ENCODE data around the gene ARL15.

ARL15 gene

GRCh38 chr5:54024466-54024865, 285.9 kb downstream of the ARL15 start:
- no peak overlapping the region for H3K4me3 ChIP-seq (ENCODE audit: low read depth, low read length)
- DNase-seq (ENCODE audit: low read depth) = no peak
- TF ChIP-seq MYC (IDR thresholded peaks at IDR 0.05; ENCODE audit: low read depth, low read length) = no peak
- TF ChIP-seq POLR2A (IDR thresholded peaks at IDR 0.05; ENCODE audit: extremely low read depth, insufficient read length) = no peak
- TF ChIP-seq MAX (IDR thresholded peaks at IDR 0.05; ENCODE audit: low read depth, low read length) = no peak
- TF ChIP-seq CTCF (IDR thresholded peaks at IDR 0.05; ENCODE audit: low read depth, low read length) = no peak

- DNase-seq (ENCODE audit: low read depth) = peak; percentile 7
- TF ChIP-seq MYC (IDR thresholded peaks at IDR 0.05; ENCODE audit: low read depth, low read length) = no peak
- TF ChIP-seq MAX (IDR thresholded peaks at IDR 0.05; ENCODE audit: low read depth, low read length) = no peak
- no peak for TF ChIP-seq POLR2A (IDR thresholded peaks at IDR 0.05; ENCODE audit: extremely low read depth, insufficient read length)
- TF ChIP-seq CTCF (IDR thresholded peaks at IDR 0.05; ENCODE audit: low read depth, low read length) = no peak
- H3K4me3 ChIP-seq (ENCODE audit: low read depth, low read length) = no peak overlapping the region
Observed at GRCh38 chr5:54022223-54022622, 288.1 kb downstream of the ARL15 start.

GRCh38 chr5:54021431-54022164, 288.8 kb downstream of the ARL15 start:
- H3K4me3 ChIP-seq (ENCODE audit: low read depth, low read length) = no peak overlapping the region
- no peak for TF ChIP-seq POLR2A (IDR thresholded peaks at IDR 0.05; ENCODE audit: extremely low read depth, insufficient read length)
- TF ChIP-seq MYC (IDR thresholded peaks at IDR 0.05; ENCODE audit: low read depth, low read length) = no peak
- TF ChIP-seq MAX (IDR thresholded peaks at IDR 0.05; ENCODE audit: low read depth, low read length) = no peak
- no peak for TF ChIP-seq CTCF (IDR thresholded peaks at IDR 0.05; ENCODE audit: low read depth, low read length)
- DNase-seq (ENCODE audit: low read depth) = peak; percentile 66

- no peak for TF ChIP-seq MAX (IDR thresholded peaks at IDR 0.05; ENCODE audit: low read depth, low read length)
- TF ChIP-seq POLR2A (IDR thresholded peaks at IDR 0.05; ENCODE audit: extremely low read depth, insufficient read length) = no peak
- TF ChIP-seq CTCF (IDR thresholded peaks at IDR 0.05; ENCODE audit: low read depth, low read length) = no peak
- TF ChIP-seq MYC (IDR thresholded peaks at IDR 0.05; ENCODE audit: low read depth, low read length) = no peak
- no peak for DNase-seq (ENCODE audit: low read depth)
- H3K4me3 ChIP-seq (ENCODE audit: low read depth, low read length) = no peak overlapping the region
Observed at GRCh38 chr5:54018438-54018837, 291.9 kb downstream of the ARL15 start.

- TF ChIP-seq CTCF (IDR thresholded peaks at IDR 0.05; ENCODE audit: low read depth, low read length) = no peak
- TF ChIP-seq POLR2A (IDR thresholded peaks at IDR 0.05; ENCODE audit: extremely low read depth, insufficient read length) = no peak
- TF ChIP-seq MAX (IDR thresholded peaks at IDR 0.05; ENCODE audit: low read depth, low read length) = no peak
- no peak for TF ChIP-seq MYC (IDR thresholded peaks at IDR 0.05; ENCODE audit: low read depth, low read length)
- H3K4me3 ChIP-seq (ENCODE audit: low read depth, low read length) = no peak overlapping the region
- no peak for DNase-seq (ENCODE audit: low read depth)
Observed at GRCh38 chr5:54017580-54017979, 292.8 kb downstream of the ARL15 start.
